Right cardiac atrium (tissue), 5 donors: ENCODE results near the gene SERPINB2. TPM values are rescaled to one million over a fixed set of nuclear protein-coding genes. Genes with fewer than 3 reads are reported as not detected.
"Not testable (repeated sequence)": the region's sequence is repeated elsewhere in the genome, so short reads cannot be mapped to it uniquely, and the experiment has no call there.

ENCODE experiments used
- ATAC-seq, 2 donors: fragments of 200-7000 bp; cut with Tn5 transposase; one replicate each; pipeline versions ENCODE4 v1.8.0 to v1.9.1; 2020; ENCODE audit warnings: moderate library complexity in 2 of 2, mild to moderate bottlenecking in 1 of 2
- DNase-seq, 3 donors: peaks; one replicate each; pipeline ENCODE4 v3.0.0-alpha.2; 2020
- H3K27ac ChIP-seq: one replicate; pipeline ENCODE4 v1.5.1; 2013; ENCODE audit warnings: mild to moderate bottlenecking, low read length, control low read depth, moderate library complexity
- H3K27me3 ChIP-seq: one replicate; pipeline ENCODE4 v1.6.1; 2013; ENCODE audit not compliant: control insufficient read depth, insufficient read depth
- H3K4me1 ChIP-seq: one replicate; pipeline ENCODE4 v1.6.1; 2013; ENCODE audit warnings: low read length; ENCODE audit not compliant: control insufficient read depth, insufficient read depth
- H3K4me3 ChIP-seq: one replicate; pipeline ENCODE4 v1.5.1; 2013; ENCODE audit warnings: low read length, control low read depth
- H3K9me3 ChIP-seq: one replicate; pipeline ENCODE4 v1.6.1; 2013; ENCODE audit warnings: low read length; ENCODE audit not compliant: control insufficient read depth
- WGBS: extraction: QIAGEN DNeasy Blood & Tissue Kit; methylation state at CpG from one replicate; pipeline ENCODE4 v1.1.7; 2013; 5-methylcytosine and 5-hydroxymethylcytosine counted together
- intact Hi-C, 4 donors: fragments of 100-400 bp; cut with DNase I; formaldehyde crosslinking; loops; one replicate each; pipeline versions ENCODE4 v1.11.0 to v1.14.0; 2022 to 2023
- polyA plus RNA-seq: library from polyadenylated mRNA; stranded (reverse); fragments of 200-250 nt; gene quantifications from one replicate; pipeline ENCODE4 v1.2.3, GENCODE V29; 2013
- total RNA-seq, 4 donors: library from RNA; stranded (reverse); fragmentation: NEBNext Ultra II Directional; extraction: Animal tissue kit (Norgen Biotek cat#: 25700); gene quantifications; one replicate each; pipeline ENCODE4 v1.2.1, GENCODE V29; 2021
- donor health status: healthy with polysubstance abuse.
- donor health status: DM: no; HTN: yes; CAD: no.
- donor health status: DM: no; HTN: no; CAD: no.
- donor health status: DM: no; HTN: yes; CAD: no; lungs with severe emphysema.
- donor health status: DM: yes; HTN: yes; CAD: no.

Gene SERPINB2
- total and polyA plus RNA-seq, 5 donors, result not detected

- no peaks in the 10 kb centered on the region for H3K27me3 ChIP-seq
- no peak overlapping the region for H3K27ac ChIP-seq
- peak overlapping the region; percentile 34 for H3K4me3 ChIP-seq
- no peaks in the 10 kb centered on the region for H3K9me3 ChIP-seq
- no peaks in the 10 kb centered on the region for H3K4me1 ChIP-seq
- WGBS, result under 1% methylated on average over 54 of the region's 54 CpGs
- peak; percentile 99 for ATAC-seq
- DNase-seq, result peak; percentile 87 to 94 (median 92)
- intact Hi-C loops, result loop anchor here in 3 of 4 donors (5.0 to 10.0 kb wide), 2 partner anchors 112 to 419 kb away; no protein-coding TSS in a partner anchor
These were observed 48.8 kb downstream of the SERPINB2 start for GRCh38 chr18:63936156-63936931.

GRCh38 chr18:63936932-63937393, 49.5 kb downstream of the SERPINB2 start:
- Histone ChIP-seq H3K9me3 (no peaks in the 10 kb centered on the region), H3K4me3 (no peak overlapping the region), H3K27me3 (no peaks in the 10 kb centered on the region), H3K27ac (no peak overlapping the region), H3K4me1 (no peaks in the 10 kb centered on the region)
- 32% methylated on average over 19 of the region's 19 CpGs for WGBS
- no peak for DNase-seq
- ATAC-seq, result no peak
- intact Hi-C loops, result loop anchor here in 3 of 4 donors (5.0 to 10.0 kb wide), 2 partner anchors 112 to 420 kb away; no protein-coding TSS in a partner anchor

- ATAC-seq (no peak), DNase-seq (no peak)
- H3K27ac ChIP-seq, result no peak overlapping the region
- H3K4me3 ChIP-seq, result no peak overlapping the region
- no peaks in the 10 kb centered on the region for H3K27me3 ChIP-seq
- intact Hi-C loops, result no loop called here
- H3K4me1 ChIP-seq, result no peaks in the 10 kb centered on the region
- no peaks in the 10 kb centered on the region for H3K9me3 ChIP-seq
- 86% methylated on average over 8 of the region's 8 CpGs for WGBS
These were observed 52.5 kb downstream of the SERPINB2 start for GRCh38 chr18:63940008-63940407.

GRCh38 chr18:63940543-63941050, 53.1 kb downstream of the SERPINB2 start:
- ATAC-seq, H3K27me3 ChIP-seq, DNase-seq, H3K4me3 ChIP-seq, H3K9me3 ChIP-seq, intact Hi-C loops, H3K4me1 ChIP-seq, H3K27ac ChIP-seq: not testable (repeated sequence)
- WGBS, result 74% methylated on average over 17 of the region's 17 CpGs

GRCh38 chr18:63947051-63947790, 59.7 kb downstream of the SERPINB2 start:
- Histone ChIP-seq H3K4me1 (no peaks in the 10 kb centered on the region), H3K27me3 (no peaks in the 10 kb centered on the region), H3K27ac (no peak overlapping the region), H3K4me3 (no peak overlapping the region), H3K9me3 (no peaks in the 10 kb centered on the region)
- intact Hi-C loops, result no loop called here
- DNase-seq (no peak), ATAC-seq (no peak)
- 90% methylated on average over 3 of the region's 3 CpGs for WGBS

- Histone ChIP-seq H3K4me1 (no peaks in the 10 kb centered on the region), H3K9me3 (no peaks in the 10 kb centered on the region), H3K27me3 (no peaks in the 10 kb centered on the region), H3K4me3 (peak within 1 kb of the TSS; percentile 53), H3K27ac (no peak within 1 kb of the TSS)
- DNase-seq (peak; percentile 62 to 82 (median 80)), ATAC-seq (peak; percentile 91 to 95)
- intact Hi-C loops, result no loop called here
- 12% methylated on average over 35 of the region's 35 CpGs for WGBS
These were observed 61.7 kb downstream of the SERPINB2 start, which contains the start of gene HMSD for GRCh38 chr18:63949068-63949737. Gene HMSD, plus strand, starts transcription at chr18:63949301. Its CDS starts 4,155 bp downstream, at chr18:63953456.

GRCh38 chr18:63951302-63951705, 63.8 kb downstream of the SERPINB2 start:
- Histone ChIP-seq H3K27ac (no peak overlapping the region), H3K27me3 (no peaks in the 10 kb centered on the region), H3K4me1 (no peaks in the 10 kb centered on the region), H3K9me3 (no peaks in the 10 kb centered on the region), H3K4me3 (no peak overlapping the region)
- WGBS, result 81% methylated on average over 4 of the region's 4 CpGs
- DNase-seq (no peak), ATAC-seq (no peak)
- intact Hi-C loops, result no loop called here

Other genes starting within 250 kb of the SERPINB2 start
- gene SERPINB4, start 243.4 kb upstream of the SERPINB2 start, total RNA-seq, result not detected
- not detected for gene SERPINB4, start 243.4 kb upstream of the SERPINB2 start, polyA plus RNA-seq
- not detected for gene SERPINB3, start 225.8 kb upstream of the SERPINB2 start, total RNA-seq
- not detected for gene SERPINB3, start 225.8 kb upstream of the SERPINB2 start, polyA plus RNA-seq
- not detected for gene SERPINB11, start 184.7 kb upstream of the SERPINB2 start, total RNA-seq
- gene SERPINB11, start 184.7 kb upstream of the SERPINB2 start, polyA plus RNA-seq, result not detected
- gene SERPINB7, start 112.3 kb upstream of the SERPINB2 start, total RNA-seq, result not detected
- not detected for gene SERPINB7, start 112.3 kb upstream of the SERPINB2 start, polyA plus RNA-seq
- not detected for gene SERPINB10, start 20.3 kb downstream of the SERPINB2 start, total RNA-seq
- gene SERPINB10, start 20.3 kb downstream of the SERPINB2 start, polyA plus RNA-seq, result not detected
- gene HMSD, start 61.6 kb downstream of the SERPINB2 start, total RNA-seq, result 1 to 10 TPM in 2 of 4 donors, not detected in 2; 1.1 TPM
- 0.20 TPM for gene HMSD, start 61.6 kb downstream of the SERPINB2 start, polyA plus RNA-seq
- gene SERPINB8, start 82.4 kb downstream of the SERPINB2 start, total RNA-seq, result 1 to 10 TPM; 3.8 to 9.6 (median 5.5) TPM
- gene SERPINB8, start 82.4 kb downstream of the SERPINB2 start, polyA plus RNA-seq, result 1.9 TPM